HepG2 (cell line): Measurements from ENCODE around the gene OSBPL2. TPM values are rescaled to one million over a fixed set of nuclear protein-coding genes. Genes with fewer than 3 reads are reported as not detected.

Source experiments
- FOXC1 ChIP-seq: sonication (generic); formaldehyde crosslinking; IDR thresholded peaks from 2 replicates; pipeline ENCODE4 v1.8.0; 2022; ENCODE audit warnings: mild to moderate bottlenecking, missing genetic modification reagents, borderline replicate concordance
- NBN ChIP-seq: fragments of 450-650 bp; conservative IDR thresholded peaks from 2 replicates; pipeline ENCODE4 v1.6.1; 2017
- NFKBIZ ChIP-seq: IDR thresholded peaks from 2 replicates; pipeline ENCODE4 v1.6.1; 2018; ENCODE audit warnings: missing genetic modification reagents, missing compliant biosample characterization
- RFXANK ChIP-seq: IDR thresholded peaks from 2 replicates; pipeline ENCODE4 v1.6.1; 2016
- TAF1 ChIP-seq: sonication (generic); formaldehyde crosslinking; IDR thresholded peaks from 2 replicates; pipeline ENCODE4 v1.4.0; 2020; ENCODE audit warnings: missing genetic modification reagents
- TFDP1 ChIP-seq: IDR thresholded peaks from 2 replicates; pipeline ENCODE4 v1.6.1; 2016; ENCODE audit warnings: missing compliant biosample characterization, missing genetic modification reagents, borderline replicate concordance
- ZBTB33 ChIP-seq: sonication (generic); formaldehyde crosslinking; IDR thresholded peaks from 2 replicates; pipeline ENCODE4 v1.4.0; 2020; ENCODE audit warnings: missing genetic modification reagents
- ZBTB8A ChIP-seq: sonication (generic); formaldehyde crosslinking; IDR thresholded peaks from 2 replicates; pipeline ENCODE4 v1.4.0; 2020; ENCODE audit warnings: mild to moderate bottlenecking, low read depth, missing genetic modification reagents, borderline replicate concordance
- ZFP62 ChIP-seq: sonication (generic); formaldehyde crosslinking; IDR thresholded peaks from 2 replicates; pipeline ENCODE4 v1.4.0; 2020; ENCODE audit warnings: missing genetic modification reagents
- ZNF512B ChIP-seq: sonication (generic); formaldehyde crosslinking; IDR thresholded peaks from 2 replicates; pipeline ENCODE4 v1.5.1; 2020; ENCODE audit warnings: missing genetic modification reagents, mild to moderate bottlenecking, borderline replicate concordance
- ZNF570 ChIP-seq: sonication (generic); formaldehyde crosslinking; IDR thresholded peaks from 2 replicates; pipeline ENCODE4 v1.4.0; 2020; ENCODE audit warnings: mild to moderate bottlenecking, missing genetic modification reagents, borderline replicate concordance
- ZNF703 ChIP-seq: sonication (generic); formaldehyde crosslinking; IDR thresholded peaks from 2 replicates; pipeline ENCODE4 v1.5.1; 2020; ENCODE audit warnings: missing genetic modification reagents, mild to moderate bottlenecking, moderate library complexity, borderline replicate concordance
- polyA plus RNA-seq, 8 experiments: library from polyadenylated mRNA; depleted of rRNA in 3 of 8; stranded (reverse) in 7 of 8; unstranded in 1 of 8; fragments of >200 nt; fragmentation: Illumina TruSeq in 4 of 8; extraction: Trizol in 4 of 8; gene quantifications; 2 replicates each; pipeline versions ENCODE4 v1.2.1 to v1.2.3, GENCODE V29; 2011 to 2016; ENCODE audit warnings: low read depth in 4 of 8, missing spikeins in 1 of 8, mixed read lengths in 1 of 8; ENCODE audit not compliant: insufficient read depth in 1 of 8
- total RNA-seq, 5 experiments: library from RNA; depleted of rRNA; stranded (reverse); fragments of >200 nt; fragmentation: Illumina TruSeq; extraction: Trizol; gene quantifications; 2 replicates each; pipeline ENCODE4 v1.2.3, GENCODE V29; 2016; ENCODE audit warnings: low read depth in 1 of 5
- TF ChIP-seq, protein P1 (sequence below): sonication (generic); formaldehyde crosslinking; IDR thresholded peaks from 2 replicates; pipeline ENCODE4 v1.4.0; 2020; ENCODE audit warnings: missing genetic modification reagents
- TF ChIP-seq, protein P2 (sequence below): sonication (generic); formaldehyde crosslinking; IDR thresholded peaks from 2 replicates; pipeline ENCODE4 v1.4.0; 2020; ENCODE audit warnings: missing genetic modification reagents

The OSBPL2 gene
- total and polyA plus RNA-seq, 2 of the 13 experiments (the other 11 are each of a cell fraction or from before 2014, with no cell fraction given), result 18.5 to 37.4 TPM

DNA sequence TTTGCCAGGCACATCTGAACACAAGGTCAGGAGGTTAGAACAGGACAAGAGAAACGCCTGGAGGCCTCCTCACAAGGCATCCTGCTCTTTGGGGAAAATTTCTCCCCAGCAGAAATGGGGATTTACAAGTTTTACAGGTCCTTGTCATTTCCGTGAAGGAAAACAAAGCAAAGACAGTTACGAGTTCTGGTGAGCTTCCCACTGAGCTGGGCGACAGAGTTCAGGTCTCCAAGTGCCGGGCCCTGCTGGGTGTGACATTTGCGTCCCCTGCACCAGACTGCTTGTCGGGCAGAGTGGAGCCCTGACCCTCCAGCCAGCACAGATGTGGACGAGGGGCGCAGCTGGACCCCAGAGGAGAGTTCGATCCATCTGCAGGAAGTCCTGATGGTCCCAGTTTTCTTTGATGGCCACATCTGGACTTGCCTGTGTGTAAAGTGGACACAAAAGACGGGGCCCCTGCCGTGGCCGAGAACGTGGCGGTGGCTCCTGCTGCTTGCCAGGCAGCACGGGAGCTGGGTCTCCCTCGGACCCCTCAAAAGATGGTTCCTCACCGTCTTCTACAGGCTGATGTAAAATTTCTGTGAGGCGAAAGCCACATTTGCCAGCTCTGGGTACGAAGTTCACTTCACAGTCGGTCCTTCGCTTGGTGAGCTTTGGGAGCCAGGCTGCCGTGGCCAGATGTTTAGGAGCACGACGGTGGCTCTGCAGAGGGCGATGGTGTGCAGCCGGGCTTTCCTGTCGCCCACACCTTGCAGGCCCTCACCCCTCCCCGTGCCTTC is 59.3 kb downstream of the OSBPL2 start (continued):
- no peak for TF ChIP-seq ZNF512B
- no peak for TF ChIP-seq ZNF570 (CRISPR knock-in tag)
- no peak for TF ChIP-seq NFKBIZ (CRISPR knock-in tag)
- no peak for TF ChIP-seq TAF1 (CRISPR knock-in tag)
- TF ChIP-seq ZNF703 (CRISPR knock-in tag), result no peak
- TF ChIP-seq RFXANK (CRISPR knock-in tag), result no peak
- no peak for TF ChIP-seq ZBTB8A
- TF ChIP-seq ZBTB33, result no peak
- no peak for TF ChIP-seq TFDP1 (CRISPR knock-in tag)
- TF ChIP-seq ZFP62 (CRISPR knock-in tag), result no peak
- TF ChIP-seq, protein P1, sequence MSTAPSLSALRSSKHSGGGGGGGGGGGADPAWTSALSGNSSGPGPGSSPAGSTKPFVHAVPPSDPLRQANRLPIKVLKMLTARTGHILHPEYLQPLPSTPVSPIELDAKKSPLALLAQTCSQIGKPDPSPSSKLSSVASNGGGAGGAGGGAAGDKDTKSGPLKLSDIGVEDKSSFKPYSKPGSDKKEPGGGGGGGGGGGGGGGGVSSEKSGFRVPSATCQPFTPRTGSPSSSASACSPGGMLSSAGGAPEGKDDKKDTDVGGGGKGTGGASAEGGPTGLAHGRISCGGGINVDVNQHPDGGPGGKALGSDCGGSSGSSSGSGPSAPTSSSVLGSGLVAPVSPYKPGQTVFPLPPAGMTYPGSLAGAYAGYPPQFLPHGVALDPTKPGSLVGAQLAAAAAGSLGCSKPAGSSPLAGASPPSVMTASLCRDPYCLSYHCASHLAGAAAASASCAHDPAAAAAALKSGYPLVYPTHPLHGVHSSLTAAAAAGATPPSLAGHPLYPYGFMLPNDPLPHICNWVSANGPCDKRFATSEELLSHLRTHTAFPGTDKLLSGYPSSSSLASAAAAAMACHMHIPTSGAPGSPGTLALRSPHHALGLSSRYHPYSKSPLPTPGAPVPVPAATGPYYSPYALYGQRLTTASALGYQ, result no peak
- TF ChIP-seq, protein P2, sequence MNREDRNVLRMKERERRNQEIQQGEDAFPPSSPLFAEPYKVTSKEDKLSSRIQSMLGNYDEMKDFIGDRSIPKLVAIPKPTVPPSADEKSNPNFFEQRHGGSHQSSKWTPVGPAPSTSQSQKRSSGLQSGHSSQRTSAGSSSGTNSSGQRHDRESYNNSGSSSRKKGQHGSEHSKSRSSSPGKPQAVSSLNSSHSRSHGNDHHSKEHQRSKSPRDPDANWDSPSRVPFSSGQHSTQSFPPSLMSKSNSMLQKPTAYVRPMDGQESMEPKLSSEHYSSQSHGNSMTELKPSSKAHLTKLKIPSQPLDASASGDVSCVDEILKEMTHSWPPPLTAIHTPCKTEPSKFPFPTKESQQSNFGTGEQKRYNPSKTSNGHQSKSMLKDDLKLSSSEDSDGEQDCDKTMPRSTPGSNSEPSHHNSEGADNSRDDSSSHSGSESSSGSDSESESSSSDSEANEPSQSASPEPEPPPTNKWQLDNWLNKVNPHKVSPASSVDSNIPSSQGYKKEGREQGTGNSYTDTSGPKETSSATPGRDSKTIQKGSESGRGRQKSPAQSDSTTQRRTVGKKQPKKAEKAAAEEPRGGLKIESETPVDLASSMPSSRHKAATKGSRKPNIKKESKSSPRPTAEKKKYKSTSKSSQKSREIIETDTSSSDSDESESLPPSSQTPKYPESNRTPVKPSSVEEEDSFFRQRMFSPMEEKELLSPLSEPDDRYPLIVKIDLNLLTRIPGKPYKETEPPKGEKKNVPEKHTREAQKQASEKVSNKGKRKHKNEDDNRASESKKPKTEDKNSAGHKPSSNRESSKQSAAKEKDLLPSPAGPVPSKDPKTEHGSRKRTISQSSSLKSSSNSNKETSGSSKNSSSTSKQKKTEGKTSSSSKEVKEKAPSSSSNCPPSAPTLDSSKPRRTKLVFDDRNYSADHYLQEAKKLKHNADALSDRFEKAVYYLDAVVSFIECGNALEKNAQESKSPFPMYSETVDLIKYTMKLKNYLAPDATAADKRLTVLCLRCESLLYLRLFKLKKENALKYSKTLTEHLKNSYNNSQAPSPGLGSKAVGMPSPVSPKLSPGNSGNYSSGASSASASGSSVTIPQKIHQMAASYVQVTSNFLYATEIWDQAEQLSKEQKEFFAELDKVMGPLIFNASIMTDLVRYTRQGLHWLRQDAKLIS (CRISPR knock-in tag), result no peak
- no peak for TF ChIP-seq NBN
- TF ChIP-seq FOXC1 (CRISPR knock-in tag), result 0 out of 2 replicates have a peak, but pooled peaks have one; percentile 33
